ENCODE measurements around the gene MAP2. TPM values are rescaled to one million over a fixed set of nuclear protein-coding genes. Genes with fewer than 3 reads are reported as not detected.

MAP2 gene
- total and polyA plus RNA-seq, 2 of the 8 experiments (the other 6 are each of a cell fraction or from before 2014, with no cell fraction given) = 5.9 to 9.4 TPM

- Histone ChIP-seq H2BK5ac (ENCODE audit: low read depth, low read length) (no peak overlapping the region), H3K4me1 (replicated peaks in 1 of 4; ENCODE audit: control insufficient read depth in 3 of 4, insufficient read depth in 4 of 4, low read length in 3 of 4) (peaks cover 0 to 3% (median 0%) of the 10 kb centered on the region in 4 experiments; a peak in 1 of 7 replicates), H2BK20ac (ENCODE audit: low read length) (no peak overlapping the region), H3K9me3 (ENCODE audit: insufficient read depth in 2 of 2, low read depth in 1 of 2, low read length in 1 of 2) (no peaks in the 10 kb centered on the region), H3K4me2 (ENCODE audit: insufficient read depth in 1 of 2, low read depth in 2 of 2, low read length in 2 of 2) (no peak overlapping the region), H3K23ac (ENCODE audit: insufficient read length) (no peak overlapping the region), H4K5ac (ENCODE audit: insufficient read length, low read depth, low read length) (no peak overlapping the region), H3K9ac (replicated peaks in 1 of 4; ENCODE audit: extremely low read depth in 1 of 4, low read depth in 3 of 4, low read length in 3 of 4) (no peak overlapping the region), H2BK12ac (ENCODE audit: low read depth, low read length) (no peak overlapping the region), H3K4ac (replicated peaks; ENCODE audit: insufficient read length, low read depth, low read length) (no peak overlapping the region), H2AK5ac (ENCODE audit: low read depth, low read length) (no peak overlapping the region), H2BK120ac (replicated peaks; ENCODE audit: low read depth, low read length) (no peak overlapping the region), H3K18ac (ENCODE audit: extremely low read depth, low read length) (no peak overlapping the region), H3K27ac (ENCODE audit: low read depth, low read length) (no peak overlapping the region), H4K91ac (replicated peaks; ENCODE audit: insufficient read length, low read length) (no peak overlapping the region), H2BK15ac (ENCODE audit: low read length) (no peak overlapping the region), H4K20me1 (replicated peaks in 1 of 2; ENCODE audit: control insufficient read depth in 1 of 2, insufficient read depth in 2 of 2, low read length in 2 of 2) (no peaks in the 10 kb centered on the region), H3K4me3 (ENCODE audit: extremely low read depth in 1 of 4, insufficient read depth in 2 of 4, low read depth in 3 of 4, low read length in 4 of 4) (no peak overlapping the region), H3K27me3 (replicated peaks in 1 of 4; ENCODE audit: control insufficient read depth in 3 of 4, extremely low read depth in 1 of 4, insufficient read depth in 3 of 4, low read length in 3 of 4) (no peaks in the 10 kb centered on the region), H3K14ac (ENCODE audit: insufficient read length) (no peak overlapping the region), H3K36me3 (ENCODE audit: control insufficient read depth in 2 of 4, insufficient read depth in 4 of 4, low read length in 3 of 4) (no peaks in the 10 kb centered on the region), H3K79me2 (ENCODE audit: control insufficient read depth in 1 of 2, insufficient read depth in 2 of 2, low read length in 2 of 2) (no peaks in the 10 kb centered on the region), H4K8ac (ENCODE audit: extremely low read depth, insufficient read depth, low read length) (no peak overlapping the region), H3K23me2 (ENCODE audit: low read depth, low read length) (no peaks in the 10 kb centered on the region), H2AFZ (ENCODE audit: low read length) (no peak overlapping the region), H3K79me1 (ENCODE audit: low read depth, low read length) (no peaks in the 10 kb centered on the region), H3K56ac (replicated peaks; ENCODE audit: insufficient read length, low read depth, low read length) (no peak overlapping the region)
- DNase-seq (ENCODE audit: low read depth in 1 of 2, low spot score in 2 of 2) (no peak), FAIRE-seq (no peak)
- WGBS, 2 experiments (ENCODE audit: extremely low coverage in 1 of 2, insufficient coverage in 1 of 2, insufficient read length in 1 of 2, insufficient replicate concordance in 2 of 2, low coverage in 1 of 2, low lambda C conversion rate in 2 of 2, missing lambda C conversion rate in 1 of 2) = 89% methylated on average over 2 of the region's 2 CpGs; no CpG with 5 or more reads in 1 of the 2 experiments
- ChIA-PET POLR2A (ENCODE audit: partially characterized antibody) (no interaction called here), CTCF (ENCODE audit: partially characterized antibody) (no interaction called here)
- TF ChIP-seq SAP30 (IDR thresholded peaks at IDR 0.05; ENCODE audit: insufficient read depth, insufficient replicate concordance, low read length) (no peak), NRF1 (IDR thresholded peaks at IDR 0.05; ENCODE audit: low read depth, low read length) (no peak), POLR2AphosphoS5 (IDR thresholded peaks at IDR 0.05; ENCODE audit: low read depth, low read length) (no peak), TAF7 (optimal IDR thresholded peaks at IDR 0.05; ENCODE audit: borderline replicate concordance, low read depth, low read length) (no peak), GTF2F1 (IDR thresholded peaks at IDR 0.05; ENCODE audit: borderline replicate concordance, low read depth, low read length) (no peak), EGR1 (IDR thresholded peaks at IDR 0.05; ENCODE audit: borderline replicate concordance, low read depth, low read length) (no peak), TAF1 (IDR thresholded peaks at IDR 0.05; ENCODE audit: low read depth, low read length) (no peak), GABPA (IDR thresholded peaks at IDR 0.05; ENCODE audit: borderline replicate concordance, insufficient read depth, low read length) (no peak), KDM5A (IDR thresholded peaks at IDR 0.05; ENCODE audit: low read length) (no peak), USF2 (IDR thresholded peaks at IDR 0.05; ENCODE audit: low read length) (no peak), SP4 (IDR thresholded peaks at IDR 0.05; ENCODE audit: low read length) (no peak), YY1 (IDR thresholded peaks at IDR 0.05; ENCODE audit: low read depth, low read length) (no peak), CBX5 (IDR thresholded peaks at IDR 0.05; ENCODE audit: low read depth, low read length) (no peak), E2F6 (IDR thresholded peaks at IDR 0.05) (no peak)
These were observed 21.6 kb downstream of the MAP2 start for GRCh38 chr2:209445485-209445884.

Data from H1 (cell line).